ENCODE results near the gene SPECC1L.

The SPECC1L gene

DNA sequence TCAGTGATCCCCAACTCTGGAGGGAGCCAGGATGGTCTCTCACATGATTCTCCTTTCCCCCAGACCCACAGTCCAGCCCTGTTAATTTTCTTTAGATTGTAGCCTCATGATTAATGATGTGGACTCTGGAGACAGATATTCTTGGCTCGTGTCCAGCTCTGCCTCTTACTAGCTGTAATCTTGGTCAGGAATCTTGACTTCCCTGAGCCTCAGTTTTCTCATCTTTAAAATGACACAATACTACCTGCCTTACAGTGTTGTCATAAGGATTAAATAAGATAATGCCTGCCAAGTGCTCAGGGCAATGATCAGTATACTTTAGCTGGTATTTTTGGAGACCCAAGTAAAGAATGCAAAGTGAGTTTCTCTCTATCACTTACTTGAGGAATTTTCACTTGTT is 60.0 kb downstream of the SPECC1L start:
- TF ChIP-seq TAF1 (IDR thresholded peaks at IDR 0.05; ENCODE audit: borderline replicate concordance, insufficient read depth, low read length) (no peak), SIN3A (IDR thresholded peaks at IDR 0.05; ENCODE audit: borderline replicate concordance, insufficient read depth, low read length) (no peak), POLR2AphosphoS5 (IDR thresholded peaks at IDR 0.05; ENCODE audit: low read depth, low read length) (no peak), FOXP2 (optimal IDR thresholded peaks at IDR 0.05; ENCODE audit: borderline replicate concordance, extremely low read depth, extremely low read length, insufficient read depth) (no peak)
- TF ChIP-seq, protein P1, sequence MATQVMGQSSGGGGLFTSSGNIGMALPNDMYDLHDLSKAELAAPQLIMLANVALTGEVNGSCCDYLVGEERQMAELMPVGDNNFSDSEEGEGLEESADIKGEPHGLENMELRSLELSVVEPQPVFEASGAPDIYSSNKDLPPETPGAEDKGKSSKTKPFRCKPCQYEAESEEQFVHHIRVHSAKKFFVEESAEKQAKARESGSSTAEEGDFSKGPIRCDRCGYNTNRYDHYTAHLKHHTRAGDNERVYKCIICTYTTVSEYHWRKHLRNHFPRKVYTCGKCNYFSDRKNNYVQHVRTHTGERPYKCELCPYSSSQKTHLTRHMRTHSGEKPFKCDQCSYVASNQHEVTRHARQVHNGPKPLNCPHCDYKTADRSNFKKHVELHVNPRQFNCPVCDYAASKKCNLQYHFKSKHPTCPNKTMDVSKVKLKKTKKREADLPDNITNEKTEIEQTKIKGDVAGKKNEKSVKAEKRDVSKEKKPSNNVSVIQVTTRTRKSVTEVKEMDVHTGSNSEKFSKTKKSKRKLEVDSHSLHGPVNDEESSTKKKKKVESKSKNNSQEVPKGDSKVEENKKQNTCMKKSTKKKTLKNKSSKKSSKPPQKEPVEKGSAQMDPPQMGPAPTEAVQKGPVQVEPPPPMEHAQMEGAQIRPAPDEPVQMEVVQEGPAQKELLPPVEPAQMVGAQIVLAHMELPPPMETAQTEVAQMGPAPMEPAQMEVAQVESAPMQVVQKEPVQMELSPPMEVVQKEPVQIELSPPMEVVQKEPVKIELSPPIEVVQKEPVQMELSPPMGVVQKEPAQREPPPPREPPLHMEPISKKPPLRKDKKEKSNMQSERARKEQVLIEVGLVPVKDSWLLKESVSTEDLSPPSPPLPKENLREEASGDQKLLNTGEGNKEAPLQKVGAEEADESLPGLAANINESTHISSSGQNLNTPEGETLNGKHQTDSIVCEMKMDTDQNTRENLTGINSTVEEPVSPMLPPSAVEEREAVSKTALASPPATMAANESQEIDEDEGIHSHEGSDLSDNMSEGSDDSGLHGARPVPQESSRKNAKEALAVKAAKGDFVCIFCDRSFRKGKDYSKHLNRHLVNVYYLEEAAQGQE (IDR thresholded peaks at IDR 0.05; ENCODE audit: insufficient read depth in 1 of 2, low read depth in 2 of 2, low read length in 2 of 2) = no peak

DNA sequence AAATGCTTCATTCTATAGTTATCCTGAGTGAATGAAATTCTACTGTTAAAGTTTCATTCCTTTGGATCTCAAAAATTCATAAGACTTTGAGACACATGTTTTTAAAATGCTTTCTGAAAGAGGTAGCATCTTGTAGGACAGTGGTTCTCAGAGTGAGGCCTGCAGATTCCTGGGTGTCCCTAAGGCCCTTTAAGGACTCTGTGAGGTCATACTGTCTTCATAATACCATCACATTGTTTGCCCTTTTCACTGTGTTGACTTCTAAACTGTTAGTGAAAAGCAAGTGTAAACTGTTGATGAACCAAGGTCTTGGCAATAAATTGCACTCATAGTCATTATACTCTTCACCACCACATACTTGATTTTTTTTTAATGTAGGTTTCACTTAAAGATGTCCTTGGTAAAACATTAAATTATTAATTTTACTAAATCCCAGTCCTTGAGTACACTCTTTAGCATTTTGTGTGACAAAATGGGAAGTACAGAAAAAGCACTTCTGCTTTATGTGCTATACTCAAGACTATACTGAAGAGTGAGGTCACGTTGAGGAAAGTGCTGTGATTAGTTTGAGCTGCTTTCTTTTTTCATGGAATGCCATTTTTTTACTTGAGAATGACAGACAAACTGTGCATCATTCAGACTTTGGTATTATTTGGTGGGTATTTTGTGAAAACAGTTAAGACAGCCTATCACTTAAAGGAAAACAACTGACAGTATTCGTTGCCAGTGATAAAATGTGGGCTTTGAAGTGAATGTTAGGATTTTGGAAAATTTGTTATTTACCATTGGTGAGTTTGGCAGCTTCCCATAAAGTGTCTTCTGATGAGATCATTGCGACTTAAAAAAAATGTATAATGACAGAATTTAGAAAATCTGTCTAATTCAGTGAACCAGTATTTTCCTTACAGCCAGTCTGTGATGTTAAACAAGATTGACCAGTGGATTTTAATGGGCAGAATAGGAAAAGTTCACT is 61.1 kb downstream of the SPECC1L start:
- TF ChIP-seq TAF1 (IDR thresholded peaks at IDR 0.05; ENCODE audit: borderline replicate concordance, insufficient read depth, low read length) (no peak), FOXP2 (optimal IDR thresholded peaks at IDR 0.05; ENCODE audit: borderline replicate concordance, extremely low read depth, extremely low read length, insufficient read depth) (no peak), POLR2AphosphoS5 (IDR thresholded peaks at IDR 0.05; ENCODE audit: low read depth, low read length) (no peak), SIN3A (IDR thresholded peaks at IDR 0.05; ENCODE audit: borderline replicate concordance, insufficient read depth, low read length) (no peak)
- TF ChIP-seq, protein P1 (IDR thresholded peaks at IDR 0.05; ENCODE audit: insufficient read depth in 1 of 2, low read depth in 2 of 2, low read length in 2 of 2) = no peak

DNA sequence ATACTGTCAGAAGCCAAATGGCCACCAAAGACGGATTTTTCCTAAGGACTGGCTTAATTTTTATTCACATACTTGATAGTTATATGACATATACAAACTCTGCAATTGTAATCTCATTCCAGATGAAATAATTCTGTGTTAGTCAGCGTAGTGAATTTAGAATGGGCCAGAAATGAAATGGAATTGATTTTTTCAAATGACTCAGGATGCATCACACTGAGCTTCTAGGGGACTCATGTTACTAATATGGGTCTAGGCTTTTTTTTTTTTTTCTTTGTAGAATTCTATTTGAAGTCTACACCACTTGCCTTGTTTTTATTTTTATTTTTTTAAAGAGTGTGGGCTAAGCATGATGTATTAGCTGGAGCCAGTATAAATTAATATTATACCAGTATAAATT is 62.7 kb downstream of the SPECC1L start:
- TF ChIP-seq SIN3A (IDR thresholded peaks at IDR 0.05; ENCODE audit: borderline replicate concordance, insufficient read depth, low read length) (no peak), POLR2AphosphoS5 (IDR thresholded peaks at IDR 0.05; ENCODE audit: low read depth, low read length) (no peak), TAF1 (IDR thresholded peaks at IDR 0.05; ENCODE audit: borderline replicate concordance, insufficient read depth, low read length) (no peak), FOXP2 (optimal IDR thresholded peaks at IDR 0.05; ENCODE audit: borderline replicate concordance, extremely low read depth, extremely low read length, insufficient read depth) (no peak)
- TF ChIP-seq, protein P1 (IDR thresholded peaks at IDR 0.05; ENCODE audit: insufficient read depth in 1 of 2, low read depth in 2 of 2, low read length in 2 of 2) = no peak

DNA sequence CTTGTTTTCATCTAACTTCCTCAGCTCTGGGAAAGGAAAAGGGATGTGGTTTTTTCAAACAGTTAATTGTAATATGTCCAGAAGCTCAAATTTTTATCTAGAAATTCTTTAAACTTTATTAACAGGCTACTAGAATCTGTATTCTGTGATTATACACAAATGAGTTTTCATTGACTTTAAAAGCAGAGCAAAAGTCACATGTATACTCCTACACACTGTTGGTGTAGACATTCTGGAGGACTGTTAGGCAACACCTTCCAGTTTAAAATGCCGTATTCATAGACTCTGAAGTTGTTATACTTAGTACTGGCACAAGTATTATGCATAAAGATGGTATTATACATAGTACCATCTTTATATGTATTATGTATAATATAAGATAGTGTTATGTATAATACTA is 64.9 kb downstream of the SPECC1L start:
- TF ChIP-seq POLR2AphosphoS5 (IDR thresholded peaks at IDR 0.05; ENCODE audit: low read depth, low read length) = no peak
- TF ChIP-seq, protein P1 (IDR thresholded peaks at IDR 0.05; ENCODE audit: insufficient read depth in 1 of 2, low read depth in 2 of 2, low read length in 2 of 2) = no peak
- no peak for TF ChIP-seq TAF1 (IDR thresholded peaks at IDR 0.05; ENCODE audit: borderline replicate concordance, insufficient read depth, low read length)
- TF ChIP-seq FOXP2 (optimal IDR thresholded peaks at IDR 0.05; ENCODE audit: borderline replicate concordance, extremely low read depth, extremely low read length, insufficient read depth) = no peak
- no peak for TF ChIP-seq SIN3A (IDR thresholded peaks at IDR 0.05; ENCODE audit: borderline replicate concordance, insufficient read depth, low read length)
